HG03095 (cell line): ENCODE data around the gene ACTR8.

ENCODE experiments used
- ATAC-seq: cut with Tn5 transposase; IDR thresholded peaks from one replicate; pipeline ENCODE4 v1.9.1; 2021; ENCODE audit warnings: moderate library complexity; ENCODE audit not compliant: unreplicated experiment

The ACTR8 gene

DNA sequence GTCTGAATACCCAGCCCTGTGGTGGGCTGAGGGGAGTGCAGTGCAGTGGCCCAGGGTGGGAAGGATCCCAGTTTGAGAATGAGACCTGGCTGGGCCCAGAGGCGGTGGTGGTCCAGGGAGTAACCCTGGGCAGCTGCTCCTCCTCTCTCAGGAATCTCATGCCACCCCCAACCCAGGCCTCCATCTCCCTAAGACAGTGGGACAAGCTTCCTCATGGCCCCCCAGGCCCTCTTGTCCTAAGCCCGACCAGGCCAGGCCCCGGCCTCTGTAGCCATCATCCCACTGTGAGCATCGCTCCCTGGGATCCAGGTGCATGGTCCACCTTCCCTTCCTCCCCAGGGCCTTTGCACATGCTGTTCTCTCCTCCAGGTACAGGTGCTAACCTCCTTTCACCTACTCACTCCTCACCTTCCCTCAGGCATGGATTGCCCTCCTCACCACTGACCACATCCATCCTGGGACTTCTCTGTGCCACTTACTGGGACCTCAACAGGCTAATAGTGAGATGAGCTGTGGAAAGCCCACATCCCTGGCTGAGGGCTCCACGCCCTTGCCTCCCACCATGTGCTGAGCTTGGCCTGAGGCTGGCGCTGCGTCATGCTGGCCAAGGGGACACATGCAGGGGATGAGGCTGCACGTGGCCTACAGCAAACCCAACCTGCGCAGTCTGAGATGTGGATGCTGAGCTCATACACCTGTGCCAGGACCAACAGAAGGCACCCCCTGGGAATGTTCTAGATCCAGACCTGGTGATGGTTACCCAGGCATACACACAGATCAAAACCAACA lies 45.7 kb downstream of the ACTR8 start:
- ATAC-seq: no peak

DNA sequence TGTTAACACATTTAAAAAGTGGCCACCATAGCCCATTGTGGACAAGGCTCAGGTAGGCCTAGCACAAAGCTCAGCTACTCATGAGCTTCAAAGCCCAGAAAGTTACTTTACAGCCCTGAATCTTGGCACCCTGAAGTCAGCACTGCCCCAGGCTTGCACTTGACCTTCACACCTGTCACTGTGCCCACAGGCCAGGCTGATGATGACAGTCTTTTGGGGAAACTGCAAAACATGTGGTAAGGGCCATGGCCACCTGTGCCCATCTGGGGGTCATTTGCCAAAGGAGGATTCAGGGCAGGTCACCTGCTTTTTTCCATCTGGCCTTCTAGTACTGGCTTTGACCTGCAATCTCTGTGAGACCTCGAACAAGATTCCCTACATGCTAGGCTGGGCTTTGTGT lies 46.7 kb downstream of the ACTR8 start:
- ATAC-seq: no peak

DNA sequence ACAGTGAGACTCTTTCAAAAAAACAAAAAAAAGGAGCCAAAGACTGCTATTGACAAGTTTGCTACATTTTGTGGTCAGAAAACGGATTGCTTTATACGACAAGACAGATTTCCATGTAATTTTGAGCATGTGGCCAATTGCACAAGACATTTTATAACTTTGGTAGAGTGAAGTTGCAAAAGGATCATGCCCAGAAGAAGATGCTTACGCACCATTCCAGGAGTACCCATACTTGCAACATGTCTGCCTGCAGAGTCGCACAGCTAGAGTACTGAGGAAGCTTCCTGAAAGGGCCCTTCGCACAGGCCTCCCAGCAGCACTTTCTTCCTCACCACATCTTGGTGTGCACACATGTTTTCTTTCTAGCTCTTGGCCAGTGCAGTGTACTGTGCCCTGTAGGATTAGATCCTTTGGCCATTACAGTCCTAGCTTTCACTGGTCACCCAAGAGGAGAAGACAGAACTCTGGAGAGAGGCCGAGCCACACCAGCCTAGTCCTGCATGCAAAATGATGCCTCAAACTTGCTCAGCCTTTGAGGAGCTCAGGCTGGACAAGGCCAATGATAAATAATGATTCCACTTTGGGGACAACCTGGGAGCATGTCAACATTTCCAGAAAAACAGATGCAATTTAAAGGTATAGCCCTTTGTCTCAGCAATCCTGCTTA lies 47.4 kb downstream of the ACTR8 start:
- no peak for ATAC-seq

DNA sequence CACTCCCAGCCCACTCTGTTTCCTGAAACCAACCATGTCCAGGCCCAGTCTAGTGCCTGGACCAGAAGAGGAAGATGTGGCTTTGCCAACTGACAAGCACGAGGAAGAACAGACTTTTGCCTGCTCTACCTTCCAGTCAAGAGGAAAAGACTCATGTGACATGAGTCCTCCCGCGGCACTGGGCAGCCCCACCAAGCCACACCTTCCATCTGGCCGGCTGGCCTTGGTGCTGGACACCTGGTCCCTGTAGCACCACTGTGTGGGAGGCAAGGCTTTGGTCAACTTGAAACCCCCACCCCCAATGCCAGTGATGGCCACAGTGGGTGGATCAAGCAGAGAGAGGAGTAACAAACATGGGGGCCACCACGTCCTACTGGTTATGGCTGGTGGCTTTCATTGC lies 48.3 kb downstream of the ACTR8 start:
- no peak for ATAC-seq

DNA sequence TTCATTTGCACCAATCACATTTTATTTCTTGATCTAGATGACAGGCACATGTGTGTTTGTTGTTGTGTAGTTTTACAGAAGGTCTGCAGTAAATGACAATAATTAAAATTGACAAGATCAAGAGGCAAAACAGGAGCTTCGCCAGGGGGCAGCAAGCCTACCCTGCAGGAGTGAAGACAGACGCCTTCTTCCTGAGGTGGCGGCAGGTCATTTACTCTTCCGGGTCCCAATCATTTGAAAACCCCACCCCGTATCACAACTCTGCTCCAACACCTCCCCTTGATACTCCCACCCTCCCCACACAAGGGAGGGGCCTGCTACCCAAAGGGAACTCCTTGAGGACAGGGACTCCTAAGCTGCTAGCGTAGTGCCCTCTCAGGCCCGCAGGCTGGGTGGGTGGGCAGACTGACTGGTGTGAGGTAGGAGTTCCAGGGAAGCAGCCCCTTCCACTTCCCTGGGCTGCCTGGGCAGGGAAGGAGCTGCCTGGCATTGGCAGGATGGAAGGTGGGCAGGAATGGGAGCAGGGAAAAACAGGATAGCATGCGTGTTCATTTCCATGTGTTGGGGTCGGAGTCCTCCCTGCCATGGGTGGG lies 48.8 kb downstream of the ACTR8 start:
- no peak for ATAC-seq

DNA sequence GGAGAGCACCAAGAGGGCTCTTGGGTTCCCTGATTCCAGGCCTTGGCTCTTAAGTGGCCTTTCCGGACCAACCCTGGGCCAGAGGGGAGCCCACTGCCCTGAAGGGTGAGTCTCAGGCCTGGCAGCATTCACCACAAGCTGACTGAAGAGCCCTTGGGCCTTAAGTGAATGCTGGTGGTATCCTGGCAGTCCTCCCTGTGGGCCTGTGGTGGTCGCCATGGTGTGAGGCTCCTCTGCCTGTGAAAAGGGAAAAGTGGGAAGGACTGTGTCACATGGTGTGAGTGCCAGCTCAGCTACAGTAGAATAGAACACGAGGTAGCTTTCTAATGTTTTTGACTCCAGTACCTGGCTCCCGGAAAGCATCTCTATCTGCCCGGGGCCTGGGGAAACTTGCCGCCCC lies 51.0 kb downstream of the ACTR8 start:
- no peak for ATAC-seq

DNA sequence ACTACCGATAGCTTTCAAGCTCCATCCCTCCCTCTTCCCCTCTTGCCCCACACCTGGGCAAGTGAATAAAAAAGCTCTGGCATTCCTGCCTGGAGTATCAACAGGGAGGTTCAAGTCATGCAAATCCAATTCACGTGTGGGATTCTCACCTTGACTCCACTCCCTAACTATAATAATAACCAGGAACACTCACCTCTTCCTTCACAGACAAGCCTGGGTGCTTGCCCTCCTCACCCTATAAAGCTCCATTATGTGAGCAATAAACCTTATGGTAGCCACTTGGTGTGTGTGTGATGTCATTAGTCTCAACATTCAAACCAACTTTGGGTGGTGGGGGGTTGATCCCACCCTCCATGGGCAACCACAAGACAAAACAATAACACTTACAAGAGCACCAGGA lies 52.3 kb downstream of the ACTR8 start:
- ATAC-seq: no peak

DNA sequence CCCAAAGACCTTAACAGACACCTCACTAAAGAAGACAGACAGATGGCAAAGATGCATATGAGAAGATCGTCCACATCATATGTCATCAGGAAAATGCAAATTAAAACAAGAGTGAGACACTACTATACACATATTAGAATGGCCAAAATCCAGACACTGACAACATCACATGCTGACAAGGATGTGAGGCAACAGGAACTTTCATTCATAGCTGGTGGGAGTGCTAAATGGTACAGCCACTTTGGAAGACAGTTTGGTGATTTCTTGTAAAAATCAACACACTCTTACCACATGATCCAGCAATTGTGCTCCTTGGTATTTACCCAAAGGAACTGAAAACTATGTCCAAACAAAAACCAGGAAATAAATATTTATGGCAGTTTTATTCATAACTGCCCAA lies 53.4 kb downstream of the ACTR8 start:
- ATAC-seq: no peak

DNA sequence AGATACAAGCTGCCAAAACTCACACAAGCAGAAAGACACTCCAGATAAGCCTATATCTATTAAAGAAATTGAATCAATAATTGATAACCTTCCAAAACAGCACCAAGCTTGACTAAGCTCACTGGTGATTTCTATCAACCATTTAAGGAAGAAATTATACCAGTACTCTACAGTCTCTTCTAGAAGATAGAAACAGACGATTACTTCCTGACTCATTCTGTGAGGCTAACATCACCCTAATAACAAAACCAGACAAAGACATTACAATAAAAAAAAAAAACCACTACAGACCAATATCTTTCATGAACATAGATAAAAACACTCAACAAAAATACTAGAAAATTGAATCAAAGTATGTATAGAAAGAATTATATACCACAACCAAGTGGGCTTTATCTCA lies 55.9 kb downstream of the ACTR8 start:
- no peak for ATAC-seq

DNA sequence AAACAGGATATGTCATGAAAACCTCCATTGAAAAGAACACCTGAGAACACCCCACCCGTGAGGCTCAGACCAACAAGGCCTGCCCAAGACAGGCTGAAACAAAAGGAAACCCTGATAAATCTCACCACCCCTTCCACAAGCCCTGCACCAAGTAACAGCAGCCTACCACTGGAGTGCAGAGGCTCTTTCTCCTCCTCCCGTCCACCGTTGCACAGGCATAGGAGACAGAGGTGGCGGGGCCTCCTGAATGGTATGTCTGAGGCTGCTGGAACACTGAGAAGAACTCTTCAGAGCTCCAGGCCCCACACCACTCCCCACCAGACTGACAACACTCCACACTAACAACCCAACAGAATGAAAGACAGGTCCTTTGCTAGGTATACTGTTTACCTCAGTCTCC lies 57.2 kb downstream of the ACTR8 start:
- ATAC-seq: no peak

DNA sequence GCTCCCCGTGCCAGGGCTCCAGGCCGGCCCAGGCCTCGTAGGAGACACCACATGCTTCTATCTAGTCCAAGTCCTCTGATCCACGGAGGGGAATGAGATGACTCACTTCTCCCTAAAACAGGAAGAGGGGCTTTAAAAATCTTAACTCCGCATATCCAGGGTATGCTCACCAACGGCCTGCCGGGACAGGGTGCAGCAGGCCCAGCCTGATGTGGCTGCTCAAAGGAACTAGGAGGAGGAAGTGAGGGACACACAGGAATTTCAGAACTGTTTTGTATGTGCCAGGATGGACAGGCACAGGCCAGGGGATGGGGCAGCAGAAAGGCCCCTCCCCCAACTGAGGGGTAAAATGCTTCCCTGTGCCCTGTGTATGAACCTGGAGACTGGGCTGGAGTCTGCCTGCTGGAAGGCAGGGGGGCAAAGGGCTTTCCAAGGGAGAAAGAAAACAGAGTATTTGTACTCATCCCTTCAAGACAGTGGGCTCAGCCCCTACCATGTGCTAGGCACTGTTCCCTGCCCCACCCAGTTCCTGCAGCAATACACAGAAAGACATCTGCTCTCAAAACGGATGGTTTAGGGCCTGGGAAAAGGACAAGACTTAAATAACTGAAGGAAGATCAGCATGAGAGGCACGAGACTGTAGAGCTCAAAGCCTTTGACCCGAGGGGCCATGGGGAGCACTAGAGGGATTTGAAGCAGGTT lies 57.8 kb downstream of the ACTR8 start:
- ATAC-seq: no peak

DNA sequence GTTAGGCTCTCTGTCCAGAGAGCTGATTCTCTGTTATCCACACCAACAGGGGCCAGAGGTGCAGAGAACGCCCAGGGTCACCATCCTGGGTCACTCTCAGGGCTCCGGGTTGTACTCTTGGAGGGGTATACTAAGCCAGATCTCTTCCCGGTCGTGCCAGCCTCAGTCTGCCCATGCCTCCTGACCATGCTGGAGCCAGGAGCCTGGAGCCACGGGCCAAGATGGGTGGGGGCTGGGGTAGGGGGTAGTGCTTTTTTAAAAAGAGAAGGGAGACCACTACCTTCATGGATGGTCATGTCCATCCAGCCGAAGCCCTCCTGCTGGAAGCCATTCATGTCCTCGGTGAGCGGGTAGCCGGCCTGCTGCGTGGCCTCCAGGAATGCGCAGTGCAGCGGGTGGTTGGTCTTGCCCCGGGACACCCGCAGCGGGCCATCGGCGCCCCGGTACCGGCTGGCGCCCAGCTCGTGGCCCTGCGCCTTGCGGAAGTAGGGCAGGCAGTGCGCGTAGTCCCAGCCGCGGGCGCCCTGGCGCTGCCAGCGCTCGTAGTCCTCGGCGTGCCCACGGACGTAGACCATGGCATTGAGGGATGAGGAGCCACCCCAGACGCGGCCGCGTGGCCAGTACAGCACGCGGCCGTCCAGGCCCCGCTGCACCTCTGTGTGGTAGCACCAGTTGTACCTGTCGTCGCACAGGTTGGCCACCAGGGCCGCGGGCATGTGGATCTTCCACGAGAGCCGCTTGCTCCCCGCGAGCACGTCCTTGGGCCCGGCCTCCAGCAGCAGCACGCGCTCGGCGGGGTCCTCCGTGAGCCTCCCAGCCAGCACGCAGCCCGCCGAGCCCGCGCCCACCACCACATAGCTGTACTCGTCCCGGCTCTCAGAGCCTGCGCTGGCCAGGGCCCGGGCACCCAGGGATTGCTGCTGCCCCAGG lies 58.7 kb downstream of the ACTR8 start:
- ATAC-seq: no peak

DNA sequence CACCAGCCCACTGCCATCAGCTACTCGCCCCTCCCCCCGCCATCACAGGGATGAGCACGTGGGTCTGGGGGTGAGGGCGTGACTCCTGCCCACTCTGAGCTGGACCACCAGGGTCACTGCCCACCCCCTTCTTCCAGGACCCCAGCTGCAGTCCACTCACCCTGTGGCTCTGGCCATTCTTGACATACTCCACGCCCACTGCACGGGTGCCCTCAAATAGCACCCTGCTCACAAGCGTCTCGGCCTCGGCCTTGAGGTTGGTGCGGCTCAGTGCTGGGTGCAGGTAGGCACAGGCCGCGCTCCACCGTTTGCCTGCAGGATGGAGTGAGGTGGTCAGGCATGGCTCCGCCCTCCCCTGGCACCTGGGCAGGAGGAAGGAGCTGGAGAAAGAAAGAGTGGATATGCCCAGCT lies 59.6 kb downstream of the ACTR8 start:
- ATAC-seq: no peak

DNA sequence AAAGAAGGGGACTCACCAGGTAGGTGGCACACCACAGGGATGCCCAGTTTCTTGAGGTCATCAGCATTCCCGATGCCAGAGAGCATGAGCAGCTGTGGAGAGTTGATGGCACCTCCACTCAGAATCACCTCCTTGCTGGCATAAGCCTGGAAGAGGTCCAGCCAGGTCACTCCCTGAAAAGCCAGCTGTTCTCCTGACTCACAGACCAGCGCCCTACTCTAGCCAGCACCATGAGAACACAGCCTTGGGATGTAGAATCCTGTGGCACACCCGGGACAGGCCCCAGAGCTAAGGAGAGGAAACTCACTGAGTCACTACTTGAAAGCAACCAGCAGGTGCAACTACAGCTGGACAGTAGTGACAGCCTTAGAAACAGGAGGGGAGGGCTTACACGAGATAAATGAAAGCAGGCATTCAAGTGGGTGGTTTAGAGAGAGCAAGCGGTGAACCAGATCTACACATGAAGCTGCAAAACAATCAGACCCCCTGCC lies 60.3 kb downstream of the ACTR8 start:
- ATAC-seq: no peak

DNA sequence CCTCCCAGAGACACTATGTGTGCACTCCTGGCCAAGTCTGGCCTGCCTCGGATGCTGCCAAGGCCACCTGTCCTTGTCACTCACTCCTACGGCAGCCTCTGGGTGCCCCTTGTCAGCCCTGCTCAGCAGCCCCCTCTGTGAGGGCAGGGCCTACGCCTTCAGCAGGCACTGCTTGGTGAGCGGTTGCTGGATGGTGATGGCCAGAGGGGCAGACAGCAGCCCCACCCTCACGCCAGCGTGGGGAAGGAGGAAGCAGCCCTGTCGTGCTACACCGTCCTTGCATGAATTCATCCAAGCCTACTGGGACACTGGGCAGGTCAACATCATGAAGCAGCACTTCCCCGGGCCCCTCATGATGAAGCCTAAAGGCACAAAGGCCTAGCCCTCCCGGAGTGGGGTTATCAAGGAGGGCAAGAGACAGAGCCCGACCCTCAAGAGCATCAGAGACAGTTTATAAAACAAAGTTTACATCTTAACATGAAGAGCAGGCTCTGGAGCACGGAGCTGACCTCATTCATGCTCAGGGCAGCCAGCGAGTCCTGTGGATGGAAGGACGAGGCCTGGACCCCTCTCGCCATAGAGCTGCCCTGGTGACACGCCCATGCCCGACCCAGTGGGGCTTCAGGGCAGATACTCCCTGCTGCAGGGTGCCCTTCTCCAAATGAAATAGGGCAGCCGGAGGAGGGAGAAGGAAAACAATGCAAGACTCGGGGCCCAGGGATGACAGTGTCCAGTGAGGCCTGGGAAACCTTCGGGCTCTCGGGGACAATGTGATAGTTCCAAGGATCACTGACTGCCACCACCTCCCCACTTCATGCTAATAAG lies 61.0 kb downstream of the ACTR8 start:
- no peak for ATAC-seq

DNA sequence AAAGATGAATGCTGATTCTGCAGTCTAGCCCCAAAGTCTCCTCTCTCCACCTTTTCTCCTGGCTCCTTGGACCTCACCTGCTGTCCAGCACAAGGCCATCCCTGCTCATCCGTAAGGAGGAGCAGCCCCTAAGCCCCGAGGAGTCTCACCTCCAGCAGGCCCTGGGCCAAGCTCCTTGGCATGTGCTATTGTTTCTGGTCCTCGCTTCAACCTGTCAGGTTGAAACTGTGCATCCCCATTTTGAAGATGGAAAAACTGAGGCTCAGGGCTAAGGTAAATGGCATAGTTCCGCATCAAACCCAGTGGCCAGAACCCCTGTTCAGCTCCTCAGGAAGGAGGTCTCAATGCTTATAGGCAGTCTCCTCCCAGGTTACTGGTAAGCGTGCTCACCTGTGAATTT lies 61.9 kb downstream of the ACTR8 start:
- ATAC-seq: no peak

DNA sequence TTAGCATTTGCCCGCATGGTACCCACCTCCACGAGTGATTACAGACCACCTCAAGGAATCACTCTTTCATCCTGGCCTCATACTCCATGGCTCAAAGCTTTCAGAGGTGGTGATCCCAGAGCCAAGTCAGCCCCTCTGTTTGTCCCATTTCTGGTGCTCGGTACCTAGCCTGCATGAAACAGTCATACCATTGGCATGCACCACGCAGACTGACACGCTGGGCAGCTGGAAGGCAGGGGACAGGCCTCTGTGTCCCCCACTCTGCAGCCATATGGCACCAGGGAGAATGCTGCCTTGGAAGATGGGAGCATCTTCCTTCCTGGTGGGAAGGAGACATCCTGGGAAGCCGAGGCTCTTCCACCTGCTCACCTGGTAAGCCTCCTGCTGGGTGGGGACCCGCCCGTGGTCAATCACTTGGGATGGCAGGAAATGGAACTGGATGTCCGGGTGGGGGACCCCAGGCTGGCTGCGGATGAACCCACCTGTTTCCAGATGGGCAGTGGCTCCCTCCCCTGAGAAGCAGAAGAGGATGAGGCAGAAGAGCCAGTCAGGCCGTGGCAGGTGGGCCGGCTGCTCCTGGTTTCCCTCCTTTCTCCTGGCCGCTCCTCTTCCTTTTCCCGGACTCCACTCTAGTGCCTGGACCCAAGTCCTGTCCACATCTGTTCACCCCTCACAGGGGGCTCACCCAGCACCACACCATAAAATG lies 62.6 kb downstream of the ACTR8 start:
- no peak for ATAC-seq

DNA sequence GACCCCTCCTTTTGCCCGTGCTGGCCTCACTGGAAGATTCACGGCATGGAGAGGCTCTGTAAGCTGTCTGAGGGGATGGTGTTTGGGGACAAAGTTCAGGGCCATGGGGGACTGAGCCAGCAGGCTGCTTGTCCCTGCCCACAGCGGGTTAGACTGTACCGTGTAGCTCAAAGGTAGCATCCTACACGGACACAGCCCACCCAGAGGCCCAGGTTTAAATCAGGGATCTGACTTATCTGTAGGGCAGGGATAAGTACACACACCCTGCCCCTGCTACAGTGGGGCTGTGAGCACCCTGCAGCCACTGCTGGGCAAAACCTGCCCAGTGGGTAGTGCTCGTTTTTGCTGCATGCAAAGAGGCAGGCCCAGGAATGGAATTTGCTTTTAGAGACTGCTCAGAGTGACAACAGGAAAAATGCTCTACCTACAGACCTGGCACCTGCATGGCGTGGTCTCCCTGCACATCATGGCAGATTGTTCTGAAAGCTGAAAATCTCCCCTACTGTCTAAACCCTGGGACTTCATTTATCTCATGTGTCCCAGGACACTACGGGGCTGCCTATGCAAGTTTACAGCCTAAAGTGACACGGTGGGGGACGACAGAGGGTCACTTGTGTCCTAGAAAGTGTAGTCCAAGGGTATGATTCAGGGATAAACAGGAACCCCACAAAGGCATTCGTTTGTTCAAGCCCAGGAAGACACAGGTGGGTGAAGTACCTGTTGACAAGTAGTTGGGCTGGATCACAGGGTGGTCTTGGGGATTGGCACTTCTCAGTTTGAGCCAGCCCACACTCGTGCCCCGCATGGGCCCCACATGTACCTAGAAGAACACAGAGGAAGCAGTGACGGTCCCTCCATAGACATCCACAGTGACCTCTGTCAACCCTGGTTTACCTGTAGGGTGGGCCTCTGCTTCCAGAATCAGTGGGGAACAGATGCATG lies 63.5 kb downstream of the ACTR8 start:
- ATAC-seq: no peak
